ENCODE measurements around the gene KIAA1671. TPM values are rescaled to one million over a fixed set of nuclear protein-coding genes. Genes with fewer than 3 reads are reported as not detected.

Gene KIAA1671

Small RNAs within 50 kb of the gene (small RNA-seq; reads per million reads assigned to genes)
- not detected for gene Z99916.2 (ENCODE audit: insufficient read depth)

Data from mesendoderm (in vitro differentiated cells).